Adrenal gland (tissue), 12 donors: ENCODE data around the gene ZNF146. TPM values are rescaled to one million over a fixed set of nuclear protein-coding genes. Genes with fewer than 3 reads are reported as not detected.
"Not testable (repeated sequence)": the region's sequence is repeated elsewhere in the genome, so short reads cannot be mapped to it uniquely, and the experiment has no call there.

Experiments used
- DNase-seq, 7 donors: peaks; one replicate each; pipeline ENCODE4 v3.0.0-alpha.2; 2019 to 2020
- H3K27ac ChIP-seq, 5 donors: fragments of 200-600 bp; sonication (generic) in 4 of 5; 1 replicate in 3 of 5; 2 replicates in 2 of 5; pipeline versions ENCODE4 v1.5.1 to v1.8.0; 2016 to 2020; ENCODE audit warnings: mild to moderate bottlenecking in 1 of 5
- H3K27me3 ChIP-seq: fragments of 200-600 bp; 2 replicates; pipeline ENCODE4 v1.8.0; 2021
- H3K36me3 ChIP-seq, 2 donors: fragments of 200-600 bp; replicated peaks in 1 of 2; 1 replicate in 1 of 2; 2 replicates in 1 of 2; pipeline versions ENCODE4 v1.5.1 to v1.8.0; 2018 to 2022
- H3K4me1 ChIP-seq, 2 donors: fragments of 200-600 bp; replicated peaks in 1 of 2; 1 replicate in 1 of 2; 2 replicates in 1 of 2; pipeline versions ENCODE4 v1.5.1 to v1.8.0; 2018 to 2021
- H3K4me3 ChIP-seq, 4 donors: fragments of 200-600 bp; sonication (generic) in 3 of 4; one replicate each; pipeline ENCODE4 v1.5.1; 2016 to 2018
- H3K9me3 ChIP-seq, 3 donors: fragments of 200-600 bp; sonication (generic) in 1 of 3; replicated peaks in 1 of 3; 1 replicate in 2 of 3; 2 replicates in 1 of 3; pipeline versions ENCODE4 v1.5.1 to v1.8.0; 2016 to 2021
- CTCF ChIP-seq, 6 experiments: fragments of 450-650 bp in 4 of 6; fragments of 200-600 bp in 2 of 6; sonication (generic) in 1 of 6; IDR thresholded peaks; 1 replicate in 5 of 6; 2 replicates in 1 of 6; pipeline versions ENCODE4 v1.5.1 to v1.8.0; 2016 to 2021; ENCODE audit warnings: antibody characterized with exemption in 6 of 6, mild to moderate bottlenecking in 2 of 6, moderate library complexity in 1 of 6
- POLR2A ChIP-seq, 2 donors: fragments of 450-650 bp; IDR thresholded peaks; one replicate each; pipeline ENCODE4 v1.6.1; 2017; ENCODE audit warnings: antibody characterized with exemption in 2 of 2, mild to moderate bottlenecking in 2 of 2, moderate library complexity in 1 of 2
- whole genome bisulfite sequencing, 4 donors: extraction: QIAGEN DNeasy Blood & Tissue Kit in 2 of 4; methylation state at CpG; one replicate each; pipeline versions ENCODE4 v1.1.5 to v1.1.7; 2013 to 2017; 5-methylcytosine and 5-hydroxymethylcytosine counted together
- intact Hi-C, 2 donors: fragments of 100-400 bp; cut with DNase I; formaldehyde crosslinking; loops; one replicate each; pipeline versions ENCODE4 v1.14.1 to v1.15.0; 2022 to 2023
- polyA plus RNA-seq, 3 donors: library from polyadenylated mRNA; stranded (reverse); fragments of 200-250 nt in 2 of 3; fragments of 350-450 nt in 1 of 3; fragmentation: Illumina TruSeq in 1 of 3; extraction: RNeasy Lipid Tissue Mini Kit (QIAGEN cat#74804) in 1 of 3; gene quantifications; one replicate each; pipeline ENCODE4 v1.2.3, GENCODE V29; 2013 to 2014
- total RNA-seq, 9 donors: library from RNA; depleted of rRNA in 4 of 9; stranded (reverse); fragments of >200 nt in 4 of 9; fragments of 120-200 nt in 1 of 9; fragmentation: NEBNext Ultra II Directional in 1 of 9; extraction: Animal tissue kit (Norgen Biotek cat#: 25700) in 1 of 9; gene quantifications; one replicate each; pipeline versions ENCODE4 v1.1.0 to v1.2.4, GENCODE V29; 2013 to 2023
- donor health status: healthy with polysubstance abuse.
- donor health status: Bipolar disorder and iron deficiency.
- donor health status: DM: yes; HTN: yes; CAD: no.
- donor health status: DM: no; HTN: no; CAD: no.
- donor health status: DM: no; HTN: no; CAD: no.
- donor health status: DM: yes; HTN: yes; CAD: no.

ZNF146 gene
- total and polyA plus RNA-seq, 12 donors: 20.7 to 128 (median 40.7) TPM

- intact Hi-C loops: no loop called here
- Histone ChIP-seq H3K4me1 (no peaks in the 10 kb centered on the region), H3K9me3 (no peaks in the 10 kb centered on the region), H3K27me3 (no peaks in the 10 kb centered on the region), H3K36me3 (peaks cover 0 to 10% of the 10 kb centered on the region in 2 donors), H3K4me3 (no peak overlapping the region), H3K27ac (no peak overlapping the region)
- no peak for DNase-seq
- no peak for TF ChIP-seq POLR2A (IDR thresholded peaks at IDR 0.05)
- TF ChIP-seq CTCF (IDR thresholded peaks at IDR 0.05): no peak
- WGBS, 4 donors: 82 to 89% (median 88%) methylated on average over 17 of the region's 17 CpGs
Measured at GRCh38 chr19:36182612-36183244, 32.2 kb upstream of the ZNF146 start.

- H3K4me3 ChIP-seq: no peak overlapping the region
- DNase-seq: no peak
Measured at GRCh38 chr19:36183245-36183628, 31.7 kb upstream of the ZNF146 start.

DNA sequence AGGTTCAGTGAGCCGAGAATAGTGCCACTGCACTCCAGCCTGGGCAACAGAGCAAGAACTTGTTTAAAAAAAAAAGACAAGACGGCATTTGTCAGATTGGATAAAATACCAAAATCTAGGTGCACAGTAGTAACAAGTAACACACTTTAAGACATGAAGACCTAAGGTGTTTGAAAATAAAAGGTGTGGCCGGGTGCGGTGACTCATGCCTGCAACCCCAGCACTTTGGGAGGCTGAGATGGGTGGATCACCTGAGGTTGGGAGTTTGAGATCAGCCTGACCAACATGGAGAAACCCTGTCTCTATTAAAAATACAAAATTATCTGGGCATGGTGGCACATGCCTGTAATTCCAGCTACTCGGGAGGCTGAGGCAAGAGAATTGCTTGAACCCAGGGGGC, 28.2 kb upstream of the ZNF146 start:
- H3K27ac ChIP-seq, H3K27me3 ChIP-seq, H3K4me1 ChIP-seq, H3K4me3 ChIP-seq, DNase-seq, intact Hi-C loops, H3K9me3 ChIP-seq: not testable (repeated sequence)
- H3K36me3 ChIP-seq: peaks cover 0 to 10% of the 10 kb centered on the region in 2 donors
- WGBS, 4 donors: 90 to 95% (median 94%) methylated on average over 5 of the region's 5 CpGs

More at GRCh38 chr19:36183245-36183628, 31.7 kb upstream of the ZNF146 start:
- WGBS, 4 donors: 87 to 92% (median 90%) methylated on average over 10 of the region's 10 CpGs
- no peak for TF ChIP-seq CTCF (IDR thresholded peaks at IDR 0.05)
- TF ChIP-seq POLR2A (IDR thresholded peaks at IDR 0.05): no peak
- no peak overlapping the region for H3K27ac ChIP-seq
- no peaks in the 10 kb centered on the region for H3K4me1 ChIP-seq
- H3K27me3 ChIP-seq: no peaks in the 10 kb centered on the region
- intact Hi-C loops: no loop called here
- H3K9me3 ChIP-seq: no peaks in the 10 kb centered on the region
- peaks cover 0 to 10% of the 10 kb centered on the region in 2 donors for H3K36me3 ChIP-seq

- H3K4me3 ChIP-seq: no peak overlapping the region
- H3K36me3 ChIP-seq: peaks cover 0 to 15% of the 10 kb centered on the region in 2 donors
- 90 to 100% (median 95%) methylated on average over 2 of the region's 2 CpGs for WGBS, 4 donors
- intact Hi-C loops: loop anchor here in 1 of 2 donors (10.0 kb wide), 1 partner anchor 299 kb away; no protein-coding TSS in a partner anchor
- DNase-seq: no peak
- no peaks in the 10 kb centered on the region for H3K4me1 ChIP-seq
- H3K9me3 ChIP-seq: no peaks in the 10 kb centered on the region
- no peaks in the 10 kb centered on the region for H3K27me3 ChIP-seq
- no peak overlapping the region for H3K27ac ChIP-seq
- no peak for TF ChIP-seq CTCF (IDR thresholded peaks at IDR 0.05)
- TF ChIP-seq POLR2A (IDR thresholded peaks at IDR 0.05): no peak
Measured at GRCh38 chr19:36196249-36196648, 18.7 kb upstream of the ZNF146 start.

DNA sequence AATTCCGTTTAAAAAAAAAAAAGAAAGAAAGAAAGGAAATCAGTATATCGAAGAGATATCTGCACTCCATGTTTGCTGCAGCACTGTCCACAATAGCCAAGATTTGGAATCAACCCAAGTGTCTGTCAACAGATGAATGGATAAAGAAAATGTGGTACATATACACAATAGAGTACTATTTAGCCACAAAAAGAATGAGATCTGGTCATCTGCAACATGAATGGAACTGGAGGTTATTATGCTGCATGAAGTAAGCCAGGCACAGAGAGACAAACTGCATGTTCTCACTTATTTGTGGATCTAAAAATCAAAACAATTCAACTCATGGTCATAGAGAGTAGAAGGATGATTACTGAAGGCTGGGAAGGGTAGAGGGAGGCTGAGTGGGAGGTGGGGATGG, 16.8 kb upstream of the ZNF146 start:
- no peak for DNase-seq
- TF ChIP-seq CTCF (IDR thresholded peaks at IDR 0.05): no peak
- Histone ChIP-seq H3K27me3 (no peaks in the 10 kb centered on the region), H3K4me1 (no peaks in the 10 kb centered on the region), H3K4me3 (no peak overlapping the region), H3K9me3 (no peaks in the 10 kb centered on the region), H3K36me3 (peaks cover 0 to 15% of the 10 kb centered on the region in 2 donors), H3K27ac (no peak overlapping the region)
- intact Hi-C loops: loop anchor here in 1 of 2 donors (10.0 kb wide), 1 partner anchor 297 kb away; no protein-coding TSS in a partner anchor
- 85 to 90% (median 88%) methylated on average over 2 of the region's 2 CpGs for WGBS, 4 donors
